Uterus (tissue), 4 donors: Measurements from ENCODE around the gene RREB1. TPM values are rescaled to one million over a fixed set of nuclear protein-coding genes. Genes with fewer than 3 reads are reported as not detected.

ENCODE experiments used
- DNase-seq, 2 donors: peaks; one replicate each; pipeline ENCODE4 v3.0.0-alpha.2; 2019 to 2020
- H3K27ac ChIP-seq, 2 donors: fragments of 200-600 bp; sonication (generic); 1 replicate in 1 of 2; 2 replicates in 1 of 2; pipeline ENCODE4 v1.5.1; 2016 to 2018
- H3K27me3 ChIP-seq, 2 donors: fragments of 200-600 bp; sonication (generic); one replicate each; pipeline ENCODE4 v1.5.1; 2018 to 2019; ENCODE audit warnings: control low read depth in 1 of 2
- H3K36me3 ChIP-seq, 2 donors: fragments of 200-600 bp; sonication (generic); one replicate each; pipeline ENCODE4 v1.5.1; 2019; ENCODE audit warnings: control low read depth in 1 of 2
- H3K4me1 ChIP-seq, 2 donors: fragments of 200-600 bp; sonication (generic); one replicate each; pipeline ENCODE4 v1.5.1; 2018 to 2019; ENCODE audit warnings: control low read depth in 1 of 2
- H3K4me3 ChIP-seq, 2 donors: fragments of 200-600 bp; sonication (generic); 1 replicate in 1 of 2; 2 replicates in 1 of 2; pipeline ENCODE4 v1.5.1; 2018 to 2019; ENCODE audit warnings: mild to moderate bottlenecking in 1 of 2
- H3K9me3 ChIP-seq, 2 donors: fragments of 200-600 bp; sonication (generic); one replicate each; pipeline ENCODE4 v1.5.1; 2019; ENCODE audit warnings: control low read depth in 1 of 2
- POLR2A ChIP-seq, 2 donors: fragments of 450-650 bp; IDR thresholded peaks; one replicate each; pipeline ENCODE4 v1.6.1; 2016; ENCODE audit warnings: antibody characterized with exemption in 2 of 2, mild to moderate bottlenecking in 1 of 2, moderate library complexity in 1 of 2
- intact Hi-C: fragments of 100-400 bp; cut with DNase I; formaldehyde crosslinking; loops from one replicate; pipeline ENCODE4 v1.15.1; 2023; ENCODE audit warnings: low total_unique reads
- total RNA-seq, 4 donors: library from RNA; depleted of rRNA in 3 of 4; stranded (reverse); fragments of >200 nt in 3 of 4; gene quantifications; one replicate each; pipeline versions ENCODE4 v1.1.0 to v1.2.4, GENCODE V29; 2014 to 2023
- TF ChIP-seq, protein P1 (sequence below), 4 experiments: fragments of 200-600 bp in 2 of 4; fragments of 450-650 bp in 2 of 4; sonication (generic) in 2 of 4; IDR thresholded peaks; one replicate each; pipeline ENCODE4 v1.5.1; 2016 to 2019; ENCODE audit warnings: antibody characterized with exemption in 4 of 4, mild to moderate bottlenecking in 2 of 4, moderate library complexity in 1 of 4
- donor health status: DM: yes; HTN: yes; CAD: no.

The RREB1 gene
- total RNA-seq, 4 donors from 2014 or later: 15.1 to 65.9 (median 22.7) TPM

DNA sequence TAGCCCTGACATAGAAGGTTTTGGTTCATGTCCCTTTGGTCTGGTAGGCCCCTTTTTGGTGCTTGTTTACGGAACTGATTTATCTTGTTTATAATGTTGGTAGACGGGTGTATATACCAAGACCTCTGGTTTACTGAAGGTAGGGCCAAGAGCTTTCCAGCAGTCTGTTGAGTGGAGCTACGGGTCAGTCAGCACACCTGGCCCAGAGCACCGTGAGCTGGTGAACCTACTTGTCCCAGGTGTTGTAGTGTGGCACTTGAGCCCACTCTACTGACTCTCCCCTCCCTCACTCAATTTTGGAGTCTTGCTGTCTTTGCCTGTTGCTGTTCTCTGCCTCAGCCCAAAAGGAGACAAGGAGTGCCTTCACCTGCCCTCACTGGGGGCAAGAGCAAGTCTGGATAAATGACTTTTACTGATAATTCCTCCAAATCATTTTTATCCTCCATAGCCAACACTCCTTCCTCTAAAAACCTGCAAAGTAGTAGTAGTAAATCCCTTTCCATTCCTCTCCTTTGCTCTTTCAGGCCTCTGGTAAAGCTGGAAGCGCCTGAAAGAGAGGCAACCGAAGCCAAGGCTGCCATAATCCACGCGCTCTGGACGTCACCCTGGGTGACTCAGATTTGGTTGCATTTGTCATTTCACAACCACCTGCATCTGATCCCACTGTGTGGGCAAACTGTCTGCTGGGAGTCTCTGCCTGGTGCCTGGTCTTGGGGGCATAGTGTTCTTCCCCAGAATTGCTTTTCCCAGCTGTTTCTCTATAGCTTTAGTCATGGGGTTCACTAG is 22.2 kb downstream of the RREB1 start:
- no peaks in the 10 kb centered on the region for H3K36me3 ChIP-seq
- no peaks in the 10 kb centered on the region for H3K27me3 ChIP-seq
- no peak overlapping the region for H3K27ac ChIP-seq
- intact Hi-C loops: no loop called here
- no peak for DNase-seq
- H3K4me1 ChIP-seq: no peaks in the 10 kb centered on the region
- H3K4me3 ChIP-seq: no peak overlapping the region
- no peak for TF ChIP-seq POLR2A (IDR thresholded peaks at IDR 0.05)
- TF ChIP-seq, protein P1, sequence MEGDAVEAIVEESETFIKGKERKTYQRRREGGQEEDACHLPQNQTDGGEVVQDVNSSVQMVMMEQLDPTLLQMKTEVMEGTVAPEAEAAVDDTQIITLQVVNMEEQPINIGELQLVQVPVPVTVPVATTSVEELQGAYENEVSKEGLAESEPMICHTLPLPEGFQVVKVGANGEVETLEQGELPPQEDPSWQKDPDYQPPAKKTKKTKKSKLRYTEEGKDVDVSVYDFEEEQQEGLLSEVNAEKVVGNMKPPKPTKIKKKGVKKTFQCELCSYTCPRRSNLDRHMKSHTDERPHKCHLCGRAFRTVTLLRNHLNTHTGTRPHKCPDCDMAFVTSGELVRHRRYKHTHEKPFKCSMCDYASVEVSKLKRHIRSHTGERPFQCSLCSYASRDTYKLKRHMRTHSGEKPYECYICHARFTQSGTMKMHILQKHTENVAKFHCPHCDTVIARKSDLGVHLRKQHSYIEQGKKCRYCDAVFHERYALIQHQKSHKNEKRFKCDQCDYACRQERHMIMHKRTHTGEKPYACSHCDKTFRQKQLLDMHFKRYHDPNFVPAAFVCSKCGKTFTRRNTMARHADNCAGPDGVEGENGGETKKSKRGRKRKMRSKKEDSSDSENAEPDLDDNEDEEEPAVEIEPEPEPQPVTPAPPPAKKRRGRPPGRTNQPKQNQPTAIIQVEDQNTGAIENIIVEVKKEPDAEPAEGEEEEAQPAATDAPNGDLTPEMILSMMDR (IDR thresholded peaks at IDR 0.05): no peak
- H3K9me3 ChIP-seq: no peaks in the 10 kb centered on the region

DNA sequence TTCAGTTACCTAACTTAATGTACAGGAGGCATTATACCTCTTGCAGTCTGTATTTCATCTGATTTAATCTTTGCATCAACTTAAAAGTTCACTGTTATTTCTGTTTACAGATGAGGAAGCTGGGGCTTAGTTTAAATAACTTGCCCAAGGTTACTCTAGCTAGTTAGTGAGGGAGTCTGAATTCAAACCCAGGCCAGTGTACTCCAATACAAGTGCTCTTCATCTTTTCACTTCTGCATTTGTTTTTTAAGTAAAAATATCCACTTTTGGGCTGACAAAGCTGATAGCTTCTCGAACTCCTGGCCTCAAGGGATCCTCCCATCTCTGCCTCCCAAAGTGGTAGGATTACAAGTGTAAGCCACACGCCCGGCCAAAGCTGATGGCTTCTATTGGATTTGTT is 23.6 kb downstream of the RREB1 start:
- H3K36me3 ChIP-seq: no peaks in the 10 kb centered on the region
- no peak for DNase-seq
- intact Hi-C loops: no loop called here

DNA sequence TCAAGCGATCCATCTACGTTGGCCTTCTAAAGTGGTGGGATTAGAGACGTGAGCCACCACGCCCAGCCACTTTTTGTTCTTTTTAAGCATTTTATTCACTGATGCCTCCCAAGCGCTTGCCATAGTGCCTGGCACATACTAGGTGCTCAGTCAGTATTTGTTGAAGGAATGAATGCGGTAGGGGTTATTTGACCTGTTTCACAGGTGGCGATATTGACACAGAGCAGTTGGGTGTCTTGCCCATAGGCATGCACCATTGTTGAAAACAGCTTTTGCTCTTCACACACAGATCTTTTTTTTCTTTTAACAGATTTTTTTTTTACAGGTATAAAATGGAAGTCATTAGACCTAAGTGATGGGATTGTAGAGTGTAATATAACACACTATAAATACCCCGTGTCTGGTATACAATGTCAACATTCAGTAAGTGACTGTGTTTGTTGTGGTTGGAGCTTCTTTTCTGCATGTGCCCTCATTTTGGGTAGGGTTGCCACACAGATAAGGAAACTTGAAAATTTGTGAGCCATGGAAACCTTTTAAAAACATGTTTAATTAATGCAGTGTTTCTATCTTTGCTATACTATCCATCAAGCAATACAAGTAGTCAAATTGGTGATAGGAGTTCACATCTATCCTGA is 24.8 kb downstream of the RREB1 start:
- Histone ChIP-seq H3K36me3 (no peaks in the 10 kb centered on the region), H3K4me1 (no peaks in the 10 kb centered on the region), H3K9me3 (no peaks in the 10 kb centered on the region), H3K27ac (no peak overlapping the region), H3K4me3 (no peak overlapping the region), H3K27me3 (no peaks in the 10 kb centered on the region)
- TF ChIP-seq POLR2A (IDR thresholded peaks at IDR 0.05): no peak
- TF ChIP-seq, protein P1 (IDR thresholded peaks at IDR 0.05): no peak
- DNase-seq: no peak
- intact Hi-C loops: no loop called here

More for the DNA sequence above, 23.6 kb downstream of the RREB1 start:
- Histone ChIP-seq H3K27ac (no peak overlapping the region), H3K4me3 (no peak overlapping the region), H3K9me3 (no peaks in the 10 kb centered on the region), H3K27me3 (no peaks in the 10 kb centered on the region), H3K4me1 (no peaks in the 10 kb centered on the region)
- TF ChIP-seq, protein P1 (IDR thresholded peaks at IDR 0.05): no peak
- TF ChIP-seq POLR2A (IDR thresholded peaks at IDR 0.05): no peak

DNA sequence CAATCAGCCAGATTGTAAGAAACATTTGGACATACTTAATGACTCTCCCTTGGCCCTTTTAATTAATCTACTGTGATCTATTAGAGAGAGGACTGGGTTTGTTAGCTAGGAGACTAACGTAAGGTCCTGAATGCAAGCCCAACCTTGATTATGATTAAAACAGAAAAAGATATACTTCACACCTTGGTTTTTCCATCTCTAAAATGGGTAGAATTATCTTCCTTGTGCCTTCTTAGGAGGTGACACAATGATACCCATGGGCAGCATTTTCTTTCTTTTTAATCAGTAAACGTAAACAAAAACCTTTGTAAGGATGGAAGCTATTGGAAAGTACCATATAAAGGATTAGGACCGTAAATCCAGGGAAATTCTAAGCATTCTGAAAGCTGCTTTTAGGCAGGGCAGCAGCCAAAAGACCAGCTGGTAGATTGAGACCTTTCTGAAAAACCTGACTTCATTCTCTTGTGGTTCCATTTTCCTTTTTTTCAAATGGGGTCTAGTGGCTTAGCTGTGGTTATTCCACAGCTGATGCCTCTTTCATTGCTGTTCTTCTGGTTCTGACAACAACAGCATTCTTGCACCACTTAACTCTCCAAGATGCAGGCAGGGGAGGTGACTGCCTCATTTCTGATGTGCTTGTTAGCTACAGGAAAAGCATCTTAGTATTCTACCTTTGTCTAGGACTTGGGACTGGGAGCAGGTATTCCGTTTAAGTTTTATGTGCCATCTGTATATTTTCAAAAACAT is 27.4 kb downstream of the RREB1 start:
- Histone ChIP-seq H3K27me3 (no peaks in the 10 kb centered on the region), H3K27ac (no peak overlapping the region), H3K9me3 (no peaks in the 10 kb centered on the region), H3K4me1 (no peaks in the 10 kb centered on the region), H3K4me3 (no peak overlapping the region), H3K36me3 (no peaks in the 10 kb centered on the region)
- intact Hi-C loops: no loop called here
- DNase-seq: no peak
- TF ChIP-seq, protein P1 (IDR thresholded peaks at IDR 0.05): no peak
- TF ChIP-seq POLR2A (IDR thresholded peaks at IDR 0.05): no peak

DNA sequence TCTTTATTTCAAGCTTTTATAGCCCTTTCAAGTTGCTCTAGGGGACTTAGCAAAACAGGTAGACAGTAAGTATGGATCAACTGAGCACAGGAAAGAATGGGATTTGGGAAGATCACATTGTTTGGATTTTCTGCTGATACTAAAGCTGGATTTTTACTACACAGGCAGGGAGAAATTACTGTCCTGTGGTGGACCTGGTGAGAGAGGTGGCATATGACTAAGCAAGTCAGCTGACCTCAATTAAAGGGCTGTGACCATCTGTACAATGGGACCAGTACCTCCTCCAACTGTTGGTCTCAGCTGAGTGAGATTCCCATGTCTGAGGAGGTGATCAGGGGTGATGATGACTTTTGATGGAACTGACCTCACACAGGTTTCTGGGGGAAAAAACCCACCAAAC is 28.0 kb downstream of the RREB1 start:
- intact Hi-C loops: no loop called here
- Histone ChIP-seq H3K4me3 (no peak overlapping the region), H3K4me1 (no peaks in the 10 kb centered on the region), H3K36me3 (no peaks in the 10 kb centered on the region), H3K27me3 (no peaks in the 10 kb centered on the region), H3K27ac (no peak overlapping the region), H3K9me3 (no peaks in the 10 kb centered on the region)
- no peak for DNase-seq
- no peak for TF ChIP-seq POLR2A (IDR thresholded peaks at IDR 0.05)
- TF ChIP-seq, protein P1 (IDR thresholded peaks at IDR 0.05): no peak
